Measurements from ENCODE around the gene ZFP3.

DNA sequence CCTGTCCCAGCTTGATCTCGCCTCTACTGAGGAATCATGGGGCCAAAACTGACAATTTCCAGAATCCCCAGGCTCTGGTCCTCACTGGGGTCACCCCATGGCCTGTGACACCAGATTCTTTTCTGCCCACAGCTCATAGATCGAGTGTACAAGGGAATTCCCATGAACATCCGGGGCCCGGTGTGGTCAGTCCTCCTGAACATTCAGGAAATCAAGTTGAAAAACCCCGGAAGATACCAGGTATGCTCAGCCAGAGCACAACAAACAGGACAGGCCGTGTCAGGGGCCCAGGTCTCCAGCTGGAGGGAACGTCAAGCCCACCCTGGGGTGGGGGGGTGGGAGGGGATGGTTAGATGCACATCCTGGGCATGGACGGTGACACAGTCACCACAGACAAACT, 55.0 kb downstream of the ZFP3 start:
- TF ChIP-seq, protein P1, sequence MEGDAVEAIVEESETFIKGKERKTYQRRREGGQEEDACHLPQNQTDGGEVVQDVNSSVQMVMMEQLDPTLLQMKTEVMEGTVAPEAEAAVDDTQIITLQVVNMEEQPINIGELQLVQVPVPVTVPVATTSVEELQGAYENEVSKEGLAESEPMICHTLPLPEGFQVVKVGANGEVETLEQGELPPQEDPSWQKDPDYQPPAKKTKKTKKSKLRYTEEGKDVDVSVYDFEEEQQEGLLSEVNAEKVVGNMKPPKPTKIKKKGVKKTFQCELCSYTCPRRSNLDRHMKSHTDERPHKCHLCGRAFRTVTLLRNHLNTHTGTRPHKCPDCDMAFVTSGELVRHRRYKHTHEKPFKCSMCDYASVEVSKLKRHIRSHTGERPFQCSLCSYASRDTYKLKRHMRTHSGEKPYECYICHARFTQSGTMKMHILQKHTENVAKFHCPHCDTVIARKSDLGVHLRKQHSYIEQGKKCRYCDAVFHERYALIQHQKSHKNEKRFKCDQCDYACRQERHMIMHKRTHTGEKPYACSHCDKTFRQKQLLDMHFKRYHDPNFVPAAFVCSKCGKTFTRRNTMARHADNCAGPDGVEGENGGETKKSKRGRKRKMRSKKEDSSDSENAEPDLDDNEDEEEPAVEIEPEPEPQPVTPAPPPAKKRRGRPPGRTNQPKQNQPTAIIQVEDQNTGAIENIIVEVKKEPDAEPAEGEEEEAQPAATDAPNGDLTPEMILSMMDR (IDR thresholded peaks at IDR 0.05) = no peak
- no peak for TF ChIP-seq POLR2A (IDR thresholded peaks at IDR 0.05)

All from heart left ventricle (tissue), 13 donors.